Measurements from ENCODE around the gene REM1. TPM values are rescaled to one million over a fixed set of nuclear protein-coding genes. Genes with fewer than 3 reads are reported as not detected.
"Not testable (repeated sequence)": the region's sequence is repeated elsewhere in the genome, so short reads cannot be mapped to it uniquely, and the experiment has no call there.

REM1 gene
- total RNA-seq, 4 donors from 2014 or later, result 0.57 to 2.3 (median 0.64) TPM; not detected in 1

DNA sequence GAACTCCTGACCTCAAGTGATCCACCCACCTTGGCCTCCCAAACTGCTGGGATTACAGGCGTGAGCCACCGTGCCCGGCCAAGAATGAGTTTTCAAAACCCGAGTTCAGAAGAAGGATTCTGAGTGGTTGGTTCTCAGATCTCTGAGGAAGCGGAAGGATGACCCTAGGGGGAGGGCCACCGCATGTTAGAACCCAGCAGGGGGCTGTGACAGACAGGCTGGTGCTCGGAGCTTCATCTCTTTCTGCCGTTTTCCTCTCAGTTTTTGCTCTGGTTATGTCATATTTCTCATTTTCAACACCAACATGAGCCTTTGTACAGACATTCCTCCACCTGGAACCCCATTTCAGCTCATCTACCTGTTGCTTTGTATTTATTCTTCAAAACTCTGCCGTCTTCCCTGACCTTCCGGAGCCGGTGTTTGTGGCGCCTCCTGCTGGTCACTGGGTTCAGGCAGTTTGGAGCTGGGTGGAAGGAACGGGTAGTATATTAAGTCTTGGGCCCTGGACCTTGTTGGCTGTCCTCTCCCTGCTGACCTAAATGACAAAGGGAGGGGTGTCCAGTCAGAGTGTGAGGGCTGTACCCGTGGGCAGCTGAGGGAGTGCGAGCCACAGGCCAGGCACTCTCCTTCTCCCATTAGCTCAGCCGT, 35.0 kb upstream of the REM1 start, which contains the start of gene DEFB123:
Gene DEFB123, plus strand, starts transcription at position 621 of the 648 bp plus-strand sequence. CDS start 67 bp downstream, outside the sequence.
- Histone ChIP-seq H3K27ac (no peak within 1 kb of the TSS), H3K4me1 (no peaks in the 10 kb centered on the region), H3K9me3 (no peaks in the 10 kb centered on the region), H3K27me3 (no peaks in the 10 kb centered on the region), H3K4me3 (no peak within 1 kb of the TSS), H3K36me3 (no peaks in the 10 kb centered on the region)
- 81% methylated on average over 16 of the region's 16 CpGs for WGBS
- DNase-seq (ENCODE audit: low spot score in 2 of 2), result no peak
- no peak for TF ChIP-seq POLR2AphosphoS5 (IDR thresholded peaks at IDR 0.05)
- TF ChIP-seq EP300 (IDR thresholded peaks at IDR 0.05), result no peak
- TF ChIP-seq, protein P1, sequence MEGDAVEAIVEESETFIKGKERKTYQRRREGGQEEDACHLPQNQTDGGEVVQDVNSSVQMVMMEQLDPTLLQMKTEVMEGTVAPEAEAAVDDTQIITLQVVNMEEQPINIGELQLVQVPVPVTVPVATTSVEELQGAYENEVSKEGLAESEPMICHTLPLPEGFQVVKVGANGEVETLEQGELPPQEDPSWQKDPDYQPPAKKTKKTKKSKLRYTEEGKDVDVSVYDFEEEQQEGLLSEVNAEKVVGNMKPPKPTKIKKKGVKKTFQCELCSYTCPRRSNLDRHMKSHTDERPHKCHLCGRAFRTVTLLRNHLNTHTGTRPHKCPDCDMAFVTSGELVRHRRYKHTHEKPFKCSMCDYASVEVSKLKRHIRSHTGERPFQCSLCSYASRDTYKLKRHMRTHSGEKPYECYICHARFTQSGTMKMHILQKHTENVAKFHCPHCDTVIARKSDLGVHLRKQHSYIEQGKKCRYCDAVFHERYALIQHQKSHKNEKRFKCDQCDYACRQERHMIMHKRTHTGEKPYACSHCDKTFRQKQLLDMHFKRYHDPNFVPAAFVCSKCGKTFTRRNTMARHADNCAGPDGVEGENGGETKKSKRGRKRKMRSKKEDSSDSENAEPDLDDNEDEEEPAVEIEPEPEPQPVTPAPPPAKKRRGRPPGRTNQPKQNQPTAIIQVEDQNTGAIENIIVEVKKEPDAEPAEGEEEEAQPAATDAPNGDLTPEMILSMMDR (IDR thresholded peaks at IDR 0.05), result no peak
- TF ChIP-seq POLR2A (IDR thresholded peaks at IDR 0.05), result no peak

DNA sequence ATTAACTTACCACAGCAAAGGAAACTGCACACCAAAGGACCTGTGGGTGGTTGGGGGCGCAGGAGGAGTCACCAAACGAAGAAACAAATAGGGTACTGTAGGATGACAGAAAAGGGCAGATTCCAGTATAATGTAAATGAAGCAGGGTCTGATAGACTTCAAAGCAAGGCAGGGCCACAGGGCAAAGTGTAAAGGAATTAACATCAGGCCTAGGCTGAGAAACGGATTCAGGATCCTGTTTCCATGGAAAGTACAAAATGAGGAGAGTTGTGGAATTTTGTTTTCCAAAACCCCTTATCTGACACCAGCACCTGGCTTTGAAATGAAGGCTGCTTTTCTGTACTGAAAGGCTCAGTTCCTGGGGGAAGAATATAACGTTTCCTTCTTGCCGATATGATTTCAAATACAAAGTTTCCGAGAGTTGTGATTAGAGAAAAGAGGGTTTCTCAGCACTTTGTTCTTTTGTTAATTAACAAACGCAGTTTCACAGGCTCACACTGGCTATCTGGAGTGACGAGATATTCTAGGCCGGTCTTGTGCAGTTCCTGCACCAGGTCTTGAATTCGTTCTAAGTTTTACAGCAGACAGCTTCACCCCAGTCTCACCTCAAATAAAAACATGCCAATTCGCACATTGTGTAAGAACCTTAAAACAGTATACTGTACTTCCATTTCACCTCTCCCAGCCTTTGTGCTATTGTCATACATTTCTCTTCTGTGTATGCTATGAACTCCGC, 28.8 kb upstream of the REM1 start:
- Histone ChIP-seq H3K27me3 (no peaks in the 10 kb centered on the region), H3K4me1 (no peaks in the 10 kb centered on the region), H3K36me3 (no peaks in the 10 kb centered on the region), H3K4me3 (no peak overlapping the region), H3K9me3 (no peaks in the 10 kb centered on the region), H3K27ac (no peak overlapping the region)
- no peak for DNase-seq (ENCODE audit: low spot score in 2 of 2)
- 75% methylated on average over 12 of the region's 12 CpGs for WGBS
- TF ChIP-seq POLR2A (IDR thresholded peaks at IDR 0.05) (no peak), POLR2AphosphoS5 (IDR thresholded peaks at IDR 0.05) (no peak)

DNA sequence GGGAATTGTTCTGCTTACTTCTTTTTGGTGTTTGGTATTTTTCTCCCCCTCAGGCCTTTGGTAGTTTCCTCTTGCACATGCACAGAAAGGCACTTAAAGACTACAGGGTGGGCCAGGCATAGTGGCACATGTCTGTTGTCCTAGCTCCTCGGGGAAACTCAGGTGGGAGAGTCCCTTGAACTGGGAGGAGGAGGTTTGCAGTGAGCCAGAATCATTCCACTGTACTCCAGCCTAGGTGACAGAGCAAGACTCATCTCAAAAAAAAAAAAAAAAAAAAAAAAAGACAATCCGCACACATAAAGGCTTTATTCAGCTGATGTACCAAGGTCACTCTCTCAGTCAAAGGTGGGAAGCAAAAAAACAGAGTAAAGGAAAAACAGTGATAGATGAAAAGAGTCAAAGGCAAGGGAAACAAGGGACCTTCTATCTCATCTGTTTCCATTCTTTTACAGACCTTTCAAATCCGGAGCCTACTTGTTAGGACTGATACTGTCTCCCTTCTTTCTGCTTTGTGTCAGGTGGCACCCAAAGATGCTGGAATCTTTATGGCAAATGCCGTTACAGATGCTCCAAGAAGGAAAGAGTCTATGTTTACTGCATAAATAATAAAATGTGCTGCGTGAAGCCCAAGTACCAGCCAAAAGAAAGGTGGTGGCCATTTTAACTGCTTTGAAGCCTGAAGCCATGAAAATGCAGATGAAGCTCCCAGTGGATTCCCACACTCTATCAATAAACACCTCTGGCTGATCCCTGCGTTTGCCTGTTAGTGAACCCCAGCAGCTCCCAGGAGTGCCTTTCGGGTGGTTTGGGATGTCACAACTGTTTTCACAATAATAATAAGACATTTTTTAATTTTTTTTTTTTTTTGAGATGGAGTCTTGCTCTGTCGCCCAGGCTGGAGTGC, 25.3 kb upstream of the REM1 start:
- no peak for DNase-seq (ENCODE audit: low spot score in 2 of 2)
- H3K4me3 ChIP-seq, result no peak overlapping the region
- H3K36me3 ChIP-seq, result no peaks in the 10 kb centered on the region
- H3K4me1 ChIP-seq, result no peaks in the 10 kb centered on the region
- H3K27me3 ChIP-seq, result no peaks in the 10 kb centered on the region
- TF ChIP-seq POLR2AphosphoS5 (IDR thresholded peaks at IDR 0.05) (no peak), POLR2A (IDR thresholded peaks at IDR 0.05) (no peak), EP300 (IDR thresholded peaks at IDR 0.05) (no peak)
- TF ChIP-seq, protein P1 (IDR thresholded peaks at IDR 0.05), result no peak
- H3K9me3 ChIP-seq, result no peaks in the 10 kb centered on the region
- no peak overlapping the region for H3K27ac ChIP-seq
- WGBS, result 73% methylated on average over 8 of the region's 8 CpGs

DNA sequence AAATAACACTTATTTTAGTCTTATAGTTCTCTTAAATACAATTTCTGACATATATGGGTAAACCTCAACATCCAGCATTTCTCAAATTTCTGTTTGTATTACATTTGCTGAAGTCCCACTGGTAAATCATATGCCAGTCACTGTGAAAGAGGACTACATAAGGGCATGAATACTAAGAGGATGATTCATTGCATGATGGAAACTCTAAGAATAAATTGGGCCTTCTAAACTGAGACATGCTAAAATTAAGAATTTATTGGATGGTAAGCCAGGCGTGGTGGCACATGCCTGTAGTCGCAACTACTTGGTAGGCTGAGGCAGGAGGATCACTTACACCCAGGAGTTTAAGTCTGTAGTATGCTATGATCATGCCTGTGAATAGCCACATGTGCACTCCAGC, 22.5 kb upstream of the REM1 start:
- 52% methylated on average over 2 of the region's 2 CpGs for WGBS
- no peak overlapping the region for H3K4me3 ChIP-seq
- H3K4me1 ChIP-seq, result no peaks in the 10 kb centered on the region
- TF ChIP-seq EP300 (IDR thresholded peaks at IDR 0.05), result no peak
- no peak for TF ChIP-seq POLR2AphosphoS5 (IDR thresholded peaks at IDR 0.05)
- TF ChIP-seq, protein P1 (IDR thresholded peaks at IDR 0.05), result no peak
- no peak for TF ChIP-seq POLR2A (IDR thresholded peaks at IDR 0.05)
- DNase-seq (ENCODE audit: low spot score in 2 of 2), result no peak
- no peaks in the 10 kb centered on the region for H3K9me3 ChIP-seq
- H3K36me3 ChIP-seq, result no peaks in the 10 kb centered on the region
- H3K27me3 ChIP-seq, result no peaks in the 10 kb centered on the region
- no peak overlapping the region for H3K27ac ChIP-seq

DNA sequence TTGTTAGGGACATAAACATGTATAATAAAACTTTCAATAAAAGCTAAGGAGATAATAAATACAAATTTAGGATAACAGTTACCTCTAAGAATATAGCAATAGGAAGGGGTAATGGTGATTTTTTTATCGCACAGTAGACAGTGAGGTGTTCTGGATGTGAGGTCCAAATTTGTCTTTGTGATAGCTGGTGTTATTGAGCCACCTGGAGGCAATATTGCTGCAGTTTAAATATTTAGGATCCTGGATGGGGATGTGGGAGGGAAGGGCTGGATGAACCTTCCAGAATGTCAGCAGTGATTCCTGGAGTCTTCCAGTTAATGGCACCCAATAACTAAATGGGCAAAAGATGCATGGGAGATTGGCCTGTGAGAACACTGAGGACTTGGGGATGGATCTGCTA, 20.7 kb upstream of the REM1 start:
- Histone ChIP-seq H3K9me3 (no peaks in the 10 kb centered on the region), H3K4me3 (no peak overlapping the region), H3K4me1 (no peaks in the 10 kb centered on the region), H3K27ac (no peak overlapping the region), H3K36me3 (no peaks in the 10 kb centered on the region), H3K27me3 (peaks cover 3% of the 10 kb centered on the region)
- DNase-seq (ENCODE audit: low spot score in 2 of 2), result no peak
- TF ChIP-seq POLR2A (IDR thresholded peaks at IDR 0.05) (no peak), EP300 (IDR thresholded peaks at IDR 0.05) (no peak), POLR2AphosphoS5 (IDR thresholded peaks at IDR 0.05) (no peak)
- TF ChIP-seq, protein P1 (IDR thresholded peaks at IDR 0.05), result no peak
- 100% methylated on average over 1 of the region's 1 CpG for WGBS

DNA sequence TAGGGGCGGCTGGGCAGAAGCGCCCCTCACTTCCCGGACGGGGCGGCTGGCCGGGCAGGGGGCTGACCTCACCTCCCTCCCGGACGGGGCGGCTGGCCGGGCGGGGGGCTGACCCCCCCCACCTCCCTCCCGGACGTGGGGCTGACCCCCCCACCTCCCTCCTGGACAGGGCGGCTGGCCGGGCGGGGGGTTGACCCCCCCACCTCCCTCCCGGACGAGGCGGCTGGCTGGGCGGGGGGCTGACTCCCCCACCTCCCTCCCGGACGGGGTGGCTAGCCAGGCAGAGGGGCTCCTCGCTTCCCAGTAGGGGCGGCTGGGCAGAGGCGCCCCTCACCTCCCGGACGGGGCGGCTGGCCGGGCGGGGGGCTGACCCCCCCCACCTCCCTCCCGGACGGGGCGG, 4.1 kb upstream of the REM1 start:
- not testable (repeated sequence) for H3K27ac ChIP-seq; H3K36me3 ChIP-seq; H3K27me3 ChIP-seq; DNase-seq (ENCODE audit: low spot score in 2 of 2); H3K4me3 ChIP-seq; H3K9me3 ChIP-seq
- H3K4me1 ChIP-seq, result peaks cover 23% of the 10 kb centered on the region
- no CpG with 5 or more reads among the region's 33 CpGs for WGBS

All from suprapubic skin (tissue), 4 donors.